ENCODE measurements around the gene MTMR6. TPM values are rescaled to one million over a fixed set of nuclear protein-coding genes. Genes with fewer than 3 reads are reported as not detected.
"Not testable (repeated sequence)": the region's sequence is repeated elsewhere in the genome, so short reads cannot be mapped to it uniquely, and the experiment has no call there.

Gene MTMR6
- total RNA-seq, 1 experiment from 2014 or later: 21.5 TPM

DNA sequence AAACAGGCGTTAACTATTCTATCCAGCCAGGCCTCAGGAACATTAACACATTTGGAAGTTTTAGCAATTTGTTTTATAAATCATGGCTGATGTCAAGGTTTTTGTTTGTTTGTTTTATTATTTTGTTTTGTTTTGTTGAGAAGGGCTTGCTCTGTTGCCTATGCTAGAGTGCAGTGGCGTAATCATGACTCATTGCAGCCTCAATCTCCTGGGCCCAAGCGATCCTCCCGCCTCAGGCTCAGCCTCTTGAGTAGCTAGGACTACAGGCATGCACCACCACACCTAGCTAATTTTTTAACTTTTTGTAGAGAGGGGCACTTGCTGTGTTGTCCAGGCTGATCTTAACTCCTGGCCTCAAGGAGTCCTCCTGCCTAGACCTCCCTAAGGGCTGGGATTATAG is 42.4 kb upstream of the MTMR6 start:
- no TSS peak for BruUV-seq (replicated peaks)
- POLR2A ChIA-PET: interaction anchor here (0.7 to 1.7 kb wide), 3 partner anchors 11 to 483 kb away, joined by 4 to 8 read pairs (median 5); no protein-coding TSS in a partner anchor
- CTCF ChIA-PET: no interaction called here
- Mint-ChIP-seq H3K4me3 (ENCODE audit: unreplicated experiment) (no peak overlapping the region), H3K9me3 (ENCODE audit: unreplicated experiment) (no peaks in the 10 kb centered on the region), H3K27ac (ENCODE audit: low read depth, unreplicated experiment) (no peak overlapping the region), H3K27me3 (ENCODE audit: insufficient read depth, unreplicated experiment) (no peaks in the 10 kb centered on the region), H3K4me1 (ENCODE audit: insufficient read depth, unreplicated experiment) (no peaks in the 10 kb centered on the region), H3K36me3 (ENCODE audit: insufficient read depth, unreplicated experiment) (peaks cover 93% of the 10 kb centered on the region)
- DNase-seq (ENCODE audit: unreplicated experiment): peak; percentile 79
- intact Hi-C loops (cut with micrococcal nuclease): no loop called here
- TF ChIP-seq, protein P1, sequence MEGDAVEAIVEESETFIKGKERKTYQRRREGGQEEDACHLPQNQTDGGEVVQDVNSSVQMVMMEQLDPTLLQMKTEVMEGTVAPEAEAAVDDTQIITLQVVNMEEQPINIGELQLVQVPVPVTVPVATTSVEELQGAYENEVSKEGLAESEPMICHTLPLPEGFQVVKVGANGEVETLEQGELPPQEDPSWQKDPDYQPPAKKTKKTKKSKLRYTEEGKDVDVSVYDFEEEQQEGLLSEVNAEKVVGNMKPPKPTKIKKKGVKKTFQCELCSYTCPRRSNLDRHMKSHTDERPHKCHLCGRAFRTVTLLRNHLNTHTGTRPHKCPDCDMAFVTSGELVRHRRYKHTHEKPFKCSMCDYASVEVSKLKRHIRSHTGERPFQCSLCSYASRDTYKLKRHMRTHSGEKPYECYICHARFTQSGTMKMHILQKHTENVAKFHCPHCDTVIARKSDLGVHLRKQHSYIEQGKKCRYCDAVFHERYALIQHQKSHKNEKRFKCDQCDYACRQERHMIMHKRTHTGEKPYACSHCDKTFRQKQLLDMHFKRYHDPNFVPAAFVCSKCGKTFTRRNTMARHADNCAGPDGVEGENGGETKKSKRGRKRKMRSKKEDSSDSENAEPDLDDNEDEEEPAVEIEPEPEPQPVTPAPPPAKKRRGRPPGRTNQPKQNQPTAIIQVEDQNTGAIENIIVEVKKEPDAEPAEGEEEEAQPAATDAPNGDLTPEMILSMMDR (IDR thresholded peaks at IDR 0.05; ENCODE audit: unreplicated experiment): no peak

DNA sequence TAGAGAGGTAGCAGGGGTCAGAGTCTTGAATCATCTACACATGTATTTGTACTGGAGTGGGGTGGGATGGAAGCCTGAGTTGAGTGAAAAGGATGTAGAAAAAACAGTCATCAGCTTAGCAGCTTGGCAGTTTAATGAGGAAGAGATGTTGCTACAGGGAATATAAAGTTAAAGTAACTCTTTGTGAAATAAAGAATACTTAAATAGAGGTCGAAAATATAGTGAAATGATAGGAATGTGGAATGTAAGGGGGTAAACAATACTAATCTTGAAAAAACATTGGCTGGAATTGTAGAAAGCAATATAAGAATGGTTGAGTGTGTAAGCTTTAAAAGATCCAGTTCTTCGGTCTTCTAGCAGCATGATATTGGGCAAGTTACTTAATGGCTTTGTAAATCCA is 36.8 kb upstream of the MTMR6 start:
- H3K9me3 Mint-ChIP-seq (ENCODE audit: unreplicated experiment): no peaks in the 10 kb centered on the region
- no peak overlapping the region for H3K4me3 Mint-ChIP-seq (ENCODE audit: unreplicated experiment)
- H3K27me3 Mint-ChIP-seq (ENCODE audit: insufficient read depth, unreplicated experiment): no peaks in the 10 kb centered on the region
- TF ChIP-seq, protein P1 (IDR thresholded peaks at IDR 0.05; ENCODE audit: unreplicated experiment): no peak
- CTCF ChIA-PET: no interaction called here
- H3K4me1 Mint-ChIP-seq (ENCODE audit: insufficient read depth, unreplicated experiment): peaks cover under 1% of the 10 kb centered on the region
- no TSS peak for BruUV-seq (replicated peaks)
- H3K36me3 Mint-ChIP-seq (ENCODE audit: insufficient read depth, unreplicated experiment): peaks cover 77% of the 10 kb centered on the region
- no peak overlapping the region for H3K27ac Mint-ChIP-seq (ENCODE audit: low read depth, unreplicated experiment)
- intact Hi-C loops (cut with micrococcal nuclease): no loop called here
- POLR2A ChIA-PET: interaction anchor here (1.5 to 2.6 kb wide), 2 partner anchors 9 to 21 kb away, joined by 9 to 10 read pairs; no protein-coding TSS in a partner anchor
- no peak for DNase-seq (ENCODE audit: unreplicated experiment)

GRCh38 chr13:25319771-25320170 is 32.5 kb upstream of the MTMR6 start:
- Mint-ChIP-seq H3K4me3 (ENCODE audit: unreplicated experiment) (no peak overlapping the region), H3K4me1 (ENCODE audit: insufficient read depth, unreplicated experiment) (peaks cover 17% of the 10 kb centered on the region), H3K36me3 (ENCODE audit: insufficient read depth, unreplicated experiment) (peaks cover 64% of the 10 kb centered on the region), H3K27me3 (ENCODE audit: insufficient read depth, unreplicated experiment) (no peaks in the 10 kb centered on the region), H3K9me3 (ENCODE audit: unreplicated experiment) (no peaks in the 10 kb centered on the region), H3K27ac (ENCODE audit: low read depth, unreplicated experiment) (peak overlapping the region; percentile 93)
- DNase-seq (ENCODE audit: unreplicated experiment): no peak
- intact Hi-C loops (cut with micrococcal nuclease): no loop called here
- BruUV-seq (replicated peaks): no TSS peak
- CTCF ChIA-PET: no interaction called here
- POLR2A ChIA-PET: interaction anchor here (0.6 to 11.4 kb wide), 6 partner anchors 14 to 232 kb away, joined by 3 to 186 read pairs (median 4); partner anchors contain the start of genes MTMR6 and NUP58
- TF ChIP-seq, protein P1 (IDR thresholded peaks at IDR 0.05; ENCODE audit: unreplicated experiment): no peak

DNA sequence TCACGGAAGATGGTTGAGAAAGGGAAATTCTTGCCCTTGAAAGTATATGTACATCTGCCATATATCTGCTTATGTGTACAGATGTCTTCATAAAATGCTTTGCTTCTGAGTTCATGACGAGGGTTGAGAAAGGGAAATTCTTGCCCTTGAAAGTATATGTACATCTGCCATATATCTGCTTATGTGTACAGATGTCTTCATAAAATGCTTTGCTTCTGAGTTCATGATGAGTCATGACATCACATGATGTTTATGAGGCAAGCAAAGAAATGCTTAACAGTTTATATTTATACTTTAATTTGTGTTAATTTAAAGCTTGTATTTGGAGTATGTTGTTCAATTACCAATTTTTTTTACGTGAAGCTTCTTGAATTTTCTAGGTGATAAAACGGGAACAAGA is 31.7 kb upstream of the MTMR6 start:
- DNase-seq (ENCODE audit: unreplicated experiment): peak; percentile 54
- ChIA-PET CTCF (interaction anchor here (1.2 kb wide), 1 partner anchor 32 kb away, joined by 9 read pairs; the partner anchor contains the start of gene MTMR6), POLR2A (interaction anchor here (0.7 to 11.4 kb wide), 4 partner anchors 10 to 32 kb away, joined by 5 to 186 read pairs (median 21); partner anchors contain the start of genes MTMR6 and NUP58)
- H3K9me3 Mint-ChIP-seq (ENCODE audit: unreplicated experiment); H3K27me3 Mint-ChIP-seq (ENCODE audit: insufficient read depth, unreplicated experiment); intact Hi-C loops (cut with micrococcal nuclease); BruUV-seq (replicated peaks): not testable (repeated sequence)
- Mint-ChIP-seq H3K27ac (ENCODE audit: low read depth, unreplicated experiment) (peak overlapping the region; percentile 93), H3K36me3 (ENCODE audit: insufficient read depth, unreplicated experiment) (peaks cover 65% of the 10 kb centered on the region), H3K4me1 (ENCODE audit: insufficient read depth, unreplicated experiment) (peaks cover 17% of the 10 kb centered on the region), H3K4me3 (ENCODE audit: unreplicated experiment) (peak overlapping the region; percentile 35)
